Jurkat, Clone E6-1 (cell line): ENCODE results near the gene HSD11B2.
"Not testable (repeated sequence)": the region's sequence is repeated elsewhere in the genome, so short reads cannot be mapped to it uniquely, and the experiment has no call there.

ENCODE experiments used
- DNase-seq: peaks from one replicate; pipeline ENCODE4 v3.0.0-alpha.2; 2011; ENCODE audit warnings: low read depth, low spot score
- H3K4me3 ChIP-seq: 2 replicates; pipeline ENCODE4 v1.5.1; 2011; ENCODE audit warnings: mild to moderate bottlenecking, low read length, control low read depth, moderate library complexity

HSD11B2 gene

GRCh38 chr16:67411339-67411738, 19.6 kb upstream of the HSD11B2 start:
- no peak overlapping the region for H3K4me3 ChIP-seq
- DNase-seq: no peak

- no peak for DNase-seq
- no peak overlapping the region for H3K4me3 ChIP-seq
These were observed 18.6 kb upstream of the HSD11B2 start for GRCh38 chr16:67412294-67412693.

GRCh38 chr16:67413978-67414911, 16.7 kb upstream of the HSD11B2 start:
- H3K4me3 ChIP-seq: no peak overlapping the region
- no peak for DNase-seq

GRCh38 chr16:67415421-67415820, 15.5 kb upstream of the HSD11B2 start:
- H3K4me3 ChIP-seq, DNase-seq: not testable (repeated sequence)

- no peak for DNase-seq
- no peak within 1 kb of the TSS for H3K4me3 ChIP-seq
These were observed 14.8 kb upstream of the HSD11B2 start, which contains the start of gene ZDHHC1 for GRCh38 chr16:67415872-67416793. TSS of gene ZDHHC1 (minus strand) at chr16:67416477. CDS start at chr16:67407775, 8,702 bp downstream.

- H3K4me3 ChIP-seq: no peak overlapping the region
- DNase-seq: no peak
These were observed 13.4 kb upstream of the HSD11B2 start for GRCh38 chr16:67417333-67418061.

- no peak for DNase-seq
- no peak overlapping the region for H3K4me3 ChIP-seq
These were observed 11.4 kb upstream of the HSD11B2 start for GRCh38 chr16:67419502-67419901.

GRCh38 chr16:67419931-67420330, 11.0 kb upstream of the HSD11B2 start:
- H3K4me3 ChIP-seq: no peak overlapping the region

GRCh38 chr16:67421030-67421429, 9.9 kb upstream of the HSD11B2 start:
- DNase-seq: no peak
- no peak overlapping the region for H3K4me3 ChIP-seq

More at GRCh38 chr16:67419931-67420330, 11.0 kb upstream of the HSD11B2 start:
- DNase-seq: no peak

- DNase-seq: no peak
- H3K4me3 ChIP-seq: no peak overlapping the region
These were observed 7.9 kb upstream of the HSD11B2 start for GRCh38 chr16:67423015-67423414.

GRCh38 chr16:67423611-67424260, 7.2 kb upstream of the HSD11B2 start:
- H3K4me3 ChIP-seq: no peak overlapping the region
- no peak for DNase-seq

- H3K4me3 ChIP-seq: no peak overlapping the region
- DNase-seq: no peak
These were observed 6.7 kb upstream of the HSD11B2 start for GRCh38 chr16:67424261-67424615.

- DNase-seq: no peak
- no peak overlapping the region for H3K4me3 ChIP-seq
These were observed 5.9 kb upstream of the HSD11B2 start for GRCh38 chr16:67425061-67425460.

GRCh38 chr16:67425580-67425979, 5.3 kb upstream of the HSD11B2 start:
- no peak overlapping the region for H3K4me3 ChIP-seq
- DNase-seq: no peak

- no peak overlapping the region for H3K4me3 ChIP-seq
- DNase-seq: no peak
These were observed 4.9 kb upstream of the HSD11B2 start for GRCh38 chr16:67426022-67426421.

- no peak for DNase-seq
- H3K4me3 ChIP-seq: no peak overlapping the region
These were observed 4.0 kb upstream of the HSD11B2 start for GRCh38 chr16:67426950-67427349.

GRCh38 chr16:67428146-67428731, 2.7 kb upstream of the HSD11B2 start:
- DNase-seq: peak; percentile 28
- no peak overlapping the region for H3K4me3 ChIP-seq

GRCh38 chr16:67429053-67429798, 1.7 kb upstream of the HSD11B2 start:
- DNase-seq: no peak
- no peak overlapping the region for H3K4me3 ChIP-seq
